NCI-H2029 (cell line): ENCODE measurements around the gene RNF126.
"Not testable (repeated sequence)": the region's sequence is repeated elsewhere in the genome, so short reads cannot be mapped to it uniquely, and the experiment has no call there.

Experiments
- DNase-seq: peaks from one replicate; lab custom pipeline; 2025; lab: John Stamatoyannopoulos, UW

The RNF126 gene

DNA sequence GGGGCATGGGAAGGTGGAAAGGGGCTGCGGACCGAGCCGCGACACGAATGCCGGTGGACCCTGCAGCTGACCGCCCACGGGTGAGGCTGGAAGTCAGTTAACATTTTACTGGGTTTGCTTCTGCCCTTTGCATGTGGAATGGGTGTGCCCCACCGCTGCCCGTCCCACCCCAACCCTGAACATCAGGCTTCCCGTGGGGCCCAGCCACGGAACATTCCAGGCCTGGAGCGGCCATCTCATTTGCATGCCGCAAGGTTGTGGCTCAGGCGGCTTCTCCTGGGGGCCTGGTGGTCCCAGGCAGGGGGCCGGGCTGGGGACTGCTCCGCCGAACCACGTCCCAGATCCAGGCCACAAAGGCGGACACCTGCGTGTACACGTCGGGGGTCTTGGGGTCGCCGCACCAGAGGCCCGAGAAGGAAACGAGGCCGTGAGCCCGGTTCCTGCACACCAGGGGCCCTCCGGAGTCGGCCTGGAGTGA is 22.5 kb upstream of the RNF126 start:
- DNase-seq, result no peak

GRCh38 chr19:682678-683320 is 19.8 kb upstream of the RNF126 start:
- no peak for DNase-seq

DNA sequence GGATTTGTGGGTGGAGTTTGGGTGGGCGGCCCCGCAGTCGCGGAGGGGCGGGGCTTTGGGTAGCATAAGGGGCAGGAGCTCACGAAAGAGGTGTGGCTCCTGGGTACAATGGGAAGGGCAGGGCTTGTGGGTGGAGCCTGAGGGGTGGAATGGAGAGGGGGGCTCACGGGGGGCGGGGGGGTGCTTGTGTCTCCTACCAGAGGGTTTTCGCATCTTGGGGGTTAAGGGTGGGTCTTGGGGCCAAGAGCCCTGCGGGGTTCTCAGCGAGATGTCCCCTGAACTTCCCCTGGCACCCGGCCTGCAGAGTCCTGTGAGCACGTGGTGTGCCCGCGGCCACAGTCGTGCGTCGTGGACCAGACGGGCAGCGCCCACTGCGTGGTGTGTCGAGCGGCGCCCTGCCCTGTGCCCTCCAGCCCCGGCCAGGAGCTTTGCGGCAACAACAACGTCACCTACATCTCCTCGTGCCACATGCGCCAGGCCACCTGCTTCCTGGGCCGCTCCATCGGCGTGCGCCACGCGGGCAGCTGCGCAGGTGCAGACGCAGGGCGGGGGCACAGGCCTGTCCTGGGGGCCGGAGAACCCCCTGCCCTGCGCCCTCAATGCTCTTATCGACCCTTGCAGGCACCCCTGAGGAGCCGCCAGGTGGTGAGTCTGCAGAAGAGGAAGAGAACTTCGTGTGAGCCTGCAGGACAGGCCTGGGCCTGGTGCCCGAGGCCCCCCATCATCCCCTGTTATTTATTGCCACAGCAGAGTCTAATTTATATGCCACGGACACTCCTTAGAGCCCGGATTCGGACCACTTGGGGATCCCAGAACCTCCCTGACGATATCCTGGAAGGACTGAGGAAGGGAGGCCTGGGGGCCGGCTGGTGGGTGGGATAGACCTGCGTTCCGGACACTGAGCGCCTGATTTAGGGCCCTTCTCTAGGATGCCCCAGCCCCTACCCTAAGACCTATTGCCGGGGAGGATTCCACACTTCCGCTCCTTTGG is 18.3 kb upstream of the RNF126 start:
- peak; percentile 87 for DNase-seq

GRCh38 chr19:680287-681028 is 17.4 kb upstream of the RNF126 start:
- peak; percentile 96 for DNase-seq

GRCh38 chr19:679418-680286 is 16.6 kb upstream of the RNF126 start:
- no peak for DNase-seq

- DNase-seq, result no peak
Observed at GRCh38 chr19:678791-679388, 15.9 kb upstream of the RNF126 start.

- no peak for DNase-seq
Observed at GRCh38 chr19:677601-678436, 14.8 kb upstream of the RNF126 start.

DNA sequence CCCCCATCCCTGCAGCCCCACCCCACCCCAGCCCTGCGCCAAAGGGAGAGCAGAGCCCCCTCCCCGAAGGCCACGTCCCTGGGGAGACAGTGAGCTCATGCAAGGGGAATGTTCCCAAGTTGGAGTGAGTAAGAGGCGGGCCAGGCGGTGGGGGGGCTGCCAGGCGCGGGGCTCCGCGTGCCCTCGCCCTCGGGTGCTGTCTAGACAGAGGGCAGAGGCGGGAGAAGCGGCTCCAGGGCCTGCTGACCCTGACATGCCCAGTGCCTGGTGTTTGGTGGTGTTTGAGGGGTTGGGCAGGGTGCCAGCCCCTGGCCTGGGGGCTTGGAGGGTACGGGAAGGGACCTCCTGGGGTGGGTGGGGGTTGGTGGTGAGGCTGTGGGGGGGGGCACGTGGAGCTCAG is 14.2 kb upstream of the RNF126 start:
- no peak for DNase-seq

- DNase-seq, result no peak
Observed at GRCh38 chr19:676339-677105, 13.5 kb upstream of the RNF126 start, which contains the start of gene FSTL3. Gene FSTL3, plus strand, starts transcription at chr19:676392. Its CDS starts 32 bp downstream, at chr19:676424.

DNA sequence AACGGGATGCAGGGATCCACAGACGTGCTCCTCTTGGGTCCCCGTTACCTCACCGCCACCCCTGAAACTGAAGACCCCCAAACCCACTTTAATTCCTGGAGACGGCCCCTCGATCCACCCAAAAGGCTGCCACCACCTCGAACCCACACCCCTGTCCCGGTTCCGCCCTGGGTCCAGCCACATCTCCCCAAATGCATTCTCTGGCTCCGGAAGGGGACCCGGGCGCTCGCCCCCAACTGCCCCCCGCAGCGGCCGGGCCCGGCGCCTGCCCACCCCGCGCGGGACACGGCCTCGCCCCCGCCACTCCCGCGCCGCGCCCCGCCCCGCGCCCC is 13.0 kb upstream of the RNF126 start:
- no peak for DNase-seq

GRCh38 chr19:674282-675151 is 11.5 kb upstream of the RNF126 start:
- no peak for DNase-seq

GRCh38 chr19:670609-671075 is 7.6 kb upstream of the RNF126 start:
- DNase-seq, result no peak

GRCh38 chr19:668675-669434 is 5.8 kb upstream of the RNF126 start:
- DNase-seq, result not testable (repeated sequence)

- DNase-seq, result not testable (repeated sequence)
Observed at GRCh38 chr19:666985-667573, 4.1 kb upstream of the RNF126 start.

DNA sequence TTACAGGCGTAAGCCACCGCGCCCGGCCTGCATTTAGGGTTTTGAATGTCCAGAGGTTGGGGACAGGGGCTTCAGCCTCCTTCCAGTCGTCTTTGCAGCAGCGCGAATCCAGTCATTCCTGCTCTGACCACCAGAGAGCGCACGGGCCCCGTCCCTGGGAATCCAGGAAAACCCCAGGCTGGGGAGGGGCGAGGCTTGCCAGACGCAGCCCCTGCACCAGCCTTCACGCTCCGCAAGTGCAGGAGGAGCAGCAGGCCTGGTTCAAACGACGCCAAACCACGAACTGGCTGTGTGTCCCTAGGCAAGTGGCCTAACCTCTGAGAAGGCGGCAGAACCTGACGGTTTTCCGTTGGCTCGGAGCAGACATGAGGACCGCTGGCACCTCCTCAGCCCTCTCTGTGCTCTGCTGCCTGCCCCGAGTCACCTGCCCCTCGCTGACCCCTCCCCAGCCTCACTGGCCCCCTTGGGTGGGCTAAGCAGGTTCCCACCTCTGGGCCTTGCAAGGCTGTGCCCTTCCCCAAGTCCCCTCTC is 2.0 kb upstream of the RNF126 start:
- DNase-seq, result peak; percentile 67

- DNase-seq, result no peak
Observed at GRCh38 chr19:663682-664117, 686 bp upstream of the RNF126 start.
